Measurements from ENCODE around the gene CD2AP. TPM values are rescaled to one million over a fixed set of nuclear protein-coding genes. Genes with fewer than 3 reads are reported as not detected.
"Not testable (repeated sequence)": the region's sequence is repeated elsewhere in the genome, so short reads cannot be mapped to it uniquely, and the experiment has no call there.

Gene CD2AP
- total RNA-seq, 2 experiments from 2014 or later = 35.0 to 35.7 TPM

DNA sequence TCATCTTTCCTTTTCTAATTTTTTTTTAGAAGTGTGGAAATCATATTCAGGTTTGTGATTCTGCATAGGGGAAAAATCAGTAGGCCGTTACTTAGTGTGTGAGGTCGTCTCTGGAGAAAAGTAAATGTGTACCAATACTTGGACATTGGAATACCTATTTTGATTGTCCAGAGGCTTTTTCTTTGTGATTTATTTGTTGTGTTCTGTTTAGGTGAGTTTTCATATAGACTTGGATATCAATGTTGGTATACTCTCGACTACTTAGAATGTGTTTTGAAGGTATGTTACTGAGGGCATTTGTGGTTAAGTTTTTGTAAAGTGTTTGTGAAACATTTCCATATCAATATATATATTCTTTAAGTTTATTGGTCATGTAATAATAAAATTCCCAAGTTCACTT lies 2.3 kb downstream of the CD2AP start:
- H3K27me3 Mint-ChIP-seq = no peaks in the 10 kb centered on the region
- no peaks in the 10 kb centered on the region for H3K9me3 Mint-ChIP-seq
- peaks cover 51% of the 10 kb centered on the region for H3K4me1 Mint-ChIP-seq
- H3K27ac Mint-ChIP-seq = no peak overlapping the region
- no peak for DNase-seq
- H3K36me3 Mint-ChIP-seq = peaks cover 2% of the 10 kb centered on the region
- peak overlapping the region; percentile 99 for H3K4me3 Mint-ChIP-seq

DNA sequence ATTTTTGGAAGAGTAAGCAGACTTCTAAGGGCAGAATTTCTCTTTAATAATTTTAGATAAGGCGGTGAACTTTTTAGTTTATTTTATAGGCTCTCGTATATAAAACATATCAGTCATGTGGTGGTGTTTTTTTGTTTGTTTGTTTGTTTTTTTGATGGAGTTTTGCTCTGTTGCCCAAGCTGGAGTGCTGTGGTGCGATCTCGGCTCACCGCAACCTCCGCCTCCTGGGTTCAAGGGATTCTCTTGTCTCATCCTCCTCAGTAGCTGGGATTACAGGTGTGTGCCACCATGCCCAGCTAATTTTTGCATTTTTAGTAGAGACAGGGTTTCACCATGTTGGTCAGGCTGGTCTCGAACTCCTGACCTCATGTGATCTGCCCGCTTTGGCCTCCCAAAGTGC lies 3.6 kb downstream of the CD2AP start:
- not testable (repeated sequence) for DNase-seq, H3K27me3 Mint-ChIP-seq, H3K4me3 Mint-ChIP-seq, H3K27ac Mint-ChIP-seq, H3K36me3 Mint-ChIP-seq, H3K9me3 Mint-ChIP-seq
- peaks cover 53% of the 10 kb centered on the region for H3K4me1 Mint-ChIP-seq

GRCh38 chr6:47481806-47482205 lies 4.2 kb downstream of the CD2AP start:
- Mint-ChIP-seq H3K27me3 (no peaks in the 10 kb centered on the region), H3K27ac (no peak overlapping the region), H3K9me3 (no peaks in the 10 kb centered on the region), H3K4me1 (peaks cover 55% of the 10 kb centered on the region), H3K36me3 (peaks cover 4% of the 10 kb centered on the region), H3K4me3 (no peak overlapping the region)
- no peak for DNase-seq

DNA sequence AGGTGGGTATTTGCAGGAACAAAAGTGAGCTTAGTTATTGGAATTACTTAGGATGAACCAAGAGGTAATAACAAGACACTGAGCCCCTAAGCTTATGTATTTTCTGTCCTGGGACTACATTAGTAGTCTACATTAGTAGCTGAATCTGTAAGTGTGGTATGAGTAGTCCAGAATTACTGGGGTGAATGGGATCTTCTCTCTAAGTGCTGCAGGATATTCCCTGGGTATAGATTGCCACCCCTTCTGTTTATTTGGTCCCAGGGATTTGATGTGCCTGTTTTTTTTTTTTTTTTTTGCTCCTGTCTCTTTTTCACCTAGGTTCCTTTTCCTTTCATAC lies 5.9 kb downstream of the CD2AP start:
- no peaks in the 10 kb centered on the region for H3K27me3 Mint-ChIP-seq
- H3K4me1 Mint-ChIP-seq = peaks cover 53% of the 10 kb centered on the region
- no peak overlapping the region for H3K4me3 Mint-ChIP-seq
- peaks cover 5% of the 10 kb centered on the region for H3K36me3 Mint-ChIP-seq
- no peak for DNase-seq
- no peaks in the 10 kb centered on the region for H3K9me3 Mint-ChIP-seq
- no peak overlapping the region for H3K27ac Mint-ChIP-seq

- Mint-ChIP-seq H3K27ac (no peak overlapping the region), H3K4me1 (peaks cover 52% of the 10 kb centered on the region), H3K4me3 (no peak overlapping the region), H3K27me3 (no peaks in the 10 kb centered on the region), H3K9me3 (no peaks in the 10 kb centered on the region), H3K36me3 (peaks cover 5% of the 10 kb centered on the region)
- DNase-seq = no peak
These were observed 6.4 kb downstream of the CD2AP start for GRCh38 chr6:47483853-47484546.

- no peak for DNase-seq
- H3K9me3 Mint-ChIP-seq = no peaks in the 10 kb centered on the region
- no peak overlapping the region for H3K4me3 Mint-ChIP-seq
- no peaks in the 10 kb centered on the region for H3K27me3 Mint-ChIP-seq
- H3K27ac Mint-ChIP-seq = no peak overlapping the region
- peaks cover 5% of the 10 kb centered on the region for H3K36me3 Mint-ChIP-seq
- peaks cover 50% of the 10 kb centered on the region for H3K4me1 Mint-ChIP-seq
These were observed 7.0 kb downstream of the CD2AP start for GRCh38 chr6:47484616-47485015.

- Mint-ChIP-seq H3K9me3 (no peaks in the 10 kb centered on the region), H3K4me3 (no peak overlapping the region), H3K36me3 (peaks cover 5% of the 10 kb centered on the region), H3K4me1 (peaks cover 47% of the 10 kb centered on the region), H3K27me3 (no peaks in the 10 kb centered on the region), H3K27ac (no peak overlapping the region)
- no peak for DNase-seq
These were observed 7.5 kb downstream of the CD2AP start for GRCh38 chr6:47485083-47485482.

DNA sequence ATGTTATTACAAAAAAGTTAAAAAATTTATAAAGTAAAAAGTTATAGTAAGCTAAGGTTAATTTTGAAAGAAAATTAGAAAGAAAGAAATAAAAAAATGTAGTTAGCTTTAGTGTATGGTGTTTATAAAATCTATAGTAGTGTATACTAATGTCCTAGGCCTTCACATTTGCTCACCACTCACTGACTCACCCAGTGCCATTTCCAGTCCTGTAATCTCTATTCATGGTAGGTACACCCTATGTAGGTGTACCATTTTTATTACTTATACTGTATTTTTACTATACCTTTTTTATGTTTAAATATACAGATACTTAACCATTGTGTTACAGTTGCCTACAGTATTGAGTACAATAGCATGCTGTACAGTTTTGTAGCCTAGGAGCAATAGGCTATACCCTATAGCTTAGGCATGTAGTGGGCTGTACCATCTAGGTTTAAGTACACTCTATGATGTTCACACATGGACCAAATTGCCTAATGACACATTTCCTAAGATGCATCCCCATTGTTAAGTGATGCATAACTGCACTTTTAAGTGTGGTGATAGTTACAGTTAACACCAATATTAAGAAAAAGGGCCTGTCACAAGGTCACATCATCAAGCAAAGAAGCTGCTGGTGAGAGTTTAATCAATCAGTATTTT lies 8.0 kb downstream of the CD2AP start:
- no peak for DNase-seq
- Mint-ChIP-seq H3K27me3 (no peaks in the 10 kb centered on the region), H3K36me3 (peaks cover 5% of the 10 kb centered on the region), H3K4me3 (no peak overlapping the region), H3K9me3 (no peaks in the 10 kb centered on the region), H3K4me1 (peaks cover 46% of the 10 kb centered on the region), H3K27ac (no peak overlapping the region)

DNA sequence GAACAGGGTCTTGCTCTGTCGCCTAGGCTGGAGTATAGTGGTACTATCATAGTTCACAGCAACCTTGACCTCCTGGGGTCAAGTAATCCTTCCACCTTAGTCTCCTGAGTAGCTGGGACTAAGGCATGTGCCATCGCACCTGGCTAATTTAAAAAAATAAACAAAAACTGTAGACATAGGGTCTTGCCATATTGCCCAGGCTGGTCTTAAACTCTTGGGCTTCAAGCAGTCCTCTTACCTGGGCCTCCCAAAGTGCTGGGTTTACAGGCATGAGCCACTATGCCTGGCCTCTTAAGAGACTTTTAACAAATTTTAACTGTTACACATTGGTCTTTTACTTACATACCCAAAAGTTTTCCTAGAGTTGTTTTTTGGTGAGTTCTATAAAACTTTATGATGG lies 12.4 kb downstream of the CD2AP start:
- no peak overlapping the region for H3K4me3 Mint-ChIP-seq

GRCh38 chr6:47490676-47491075 lies 13.1 kb downstream of the CD2AP start:
- H3K4me3 Mint-ChIP-seq = no peak overlapping the region
- no peak for DNase-seq
- H3K4me1 Mint-ChIP-seq = peaks cover 47% of the 10 kb centered on the region
- H3K27me3 Mint-ChIP-seq = no peaks in the 10 kb centered on the region
- no peak overlapping the region for H3K27ac Mint-ChIP-seq
- H3K36me3 Mint-ChIP-seq = peaks cover 15% of the 10 kb centered on the region
- H3K9me3 Mint-ChIP-seq = peaks cover 2% of the 10 kb centered on the region

More for the DNA sequence above, 12.4 kb downstream of the CD2AP start:
- Mint-ChIP-seq H3K9me3 (peaks cover 2% of the 10 kb centered on the region), H3K27ac (no peak overlapping the region), H3K27me3 (no peaks in the 10 kb centered on the region), H3K36me3 (peaks cover 12% of the 10 kb centered on the region), H3K4me1 (peaks cover 42% of the 10 kb centered on the region)
- DNase-seq = no peak

DNA sequence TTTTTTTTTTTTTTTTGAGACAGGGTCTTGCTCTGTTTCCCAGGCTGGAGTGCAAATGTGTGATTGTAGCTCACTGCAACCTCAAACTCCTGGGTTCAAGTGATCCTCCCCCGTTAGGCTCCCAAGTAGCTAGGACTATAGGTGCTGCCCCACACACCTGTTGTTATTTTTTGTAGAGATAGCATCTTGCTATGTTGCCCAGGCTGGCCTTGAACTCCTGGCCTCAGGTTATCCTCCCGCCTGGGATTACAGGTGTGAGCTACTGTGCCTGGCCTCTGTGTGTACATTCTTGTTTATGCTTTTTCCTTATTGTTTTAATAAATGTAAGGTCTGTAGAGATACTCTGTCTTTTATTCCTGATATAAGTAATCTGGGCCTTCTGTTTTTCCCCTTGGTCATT lies 14.8 kb downstream of the CD2AP start:
- peaks cover 3% of the 10 kb centered on the region for H3K9me3 Mint-ChIP-seq
- peaks cover 17% of the 10 kb centered on the region for H3K36me3 Mint-ChIP-seq
- H3K4me3 Mint-ChIP-seq = no peak overlapping the region
- no peak overlapping the region for H3K27ac Mint-ChIP-seq
- DNase-seq = no peak
- no peaks in the 10 kb centered on the region for H3K27me3 Mint-ChIP-seq
- peaks cover 44% of the 10 kb centered on the region for H3K4me1 Mint-ChIP-seq

GRCh38 chr6:47495207-47495606 lies 17.6 kb downstream of the CD2AP start:
- H3K27ac Mint-ChIP-seq = no peak overlapping the region
- no peak overlapping the region for H3K4me3 Mint-ChIP-seq
- H3K27me3 Mint-ChIP-seq = no peaks in the 10 kb centered on the region
- H3K4me1 Mint-ChIP-seq = peaks cover 54% of the 10 kb centered on the region
- DNase-seq = no peak
- peaks cover 5% of the 10 kb centered on the region for H3K9me3 Mint-ChIP-seq
- peaks cover 22% of the 10 kb centered on the region for H3K36me3 Mint-ChIP-seq

DNA sequence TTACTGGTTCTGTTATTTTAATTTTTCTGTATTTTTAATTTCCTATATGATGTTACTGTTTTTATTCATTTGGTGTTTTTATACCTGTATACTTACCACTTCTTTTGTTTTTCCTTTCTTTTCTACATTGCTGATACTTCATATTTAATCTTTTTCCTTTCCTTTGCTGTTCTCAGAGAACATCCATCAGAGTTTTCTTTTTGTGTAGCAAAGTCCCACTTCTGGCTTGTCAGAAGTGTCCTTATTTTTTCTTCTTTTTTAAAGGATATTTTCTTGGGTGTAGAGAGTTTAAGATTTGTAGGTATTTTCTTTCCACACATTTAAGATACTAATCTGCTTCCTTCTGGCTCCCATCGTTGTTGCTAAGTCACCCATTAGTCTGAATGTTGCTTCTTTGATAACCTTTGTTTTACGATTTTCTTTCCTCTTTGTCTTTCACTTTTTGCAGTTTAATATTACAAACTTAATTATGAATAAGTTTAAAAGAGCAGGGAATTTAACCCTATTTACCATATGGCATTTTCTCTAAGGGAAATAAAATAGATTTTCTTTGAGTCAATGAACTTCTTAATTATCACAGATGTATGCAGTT lies 18.5 kb downstream of the CD2AP start:
- Mint-ChIP-seq H3K9me3 (peaks cover 5% of the 10 kb centered on the region), H3K36me3 (peaks cover 25% of the 10 kb centered on the region), H3K4me3 (no peak overlapping the region), H3K27me3 (no peaks in the 10 kb centered on the region), H3K4me1 (peaks cover 53% of the 10 kb centered on the region), H3K27ac (no peak overlapping the region)
- DNase-seq = no peak

DNA sequence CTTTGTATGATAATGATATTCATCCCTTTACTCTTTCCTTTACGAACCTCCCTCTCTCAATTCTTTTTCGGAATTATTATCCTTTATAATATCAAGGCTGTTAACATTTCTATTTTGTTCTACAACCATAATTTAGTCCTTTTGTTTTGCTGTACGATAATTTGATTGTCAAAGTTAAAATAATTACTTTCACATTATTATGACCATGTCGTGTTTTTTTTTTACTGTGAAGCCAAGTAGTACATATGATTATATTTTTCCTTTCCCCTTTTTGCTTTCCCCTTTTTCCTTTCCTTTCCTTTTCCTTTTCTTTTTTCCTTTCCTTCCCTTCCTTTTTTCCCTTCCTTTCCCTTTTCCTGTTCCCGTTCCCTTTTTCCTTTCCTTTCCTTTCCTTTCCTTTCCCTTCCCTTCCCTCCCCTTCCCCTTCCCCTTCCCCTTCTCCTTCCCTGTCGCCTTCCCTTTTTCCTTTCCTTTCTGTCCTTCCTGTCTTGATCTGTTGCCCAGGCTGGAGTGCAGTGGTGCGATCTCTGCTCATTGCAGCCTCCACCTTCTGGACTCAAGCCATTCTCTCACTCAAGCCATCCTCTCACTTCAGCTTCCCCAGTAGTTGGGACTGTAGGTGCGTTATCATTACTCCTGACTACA lies 19.5 kb downstream of the CD2AP start:
- H3K4me1 Mint-ChIP-seq = peaks cover 55% of the 10 kb centered on the region
- H3K9me3 Mint-ChIP-seq = peaks cover 5% of the 10 kb centered on the region
- no peak overlapping the region for H3K4me3 Mint-ChIP-seq
- peaks cover 25% of the 10 kb centered on the region for H3K36me3 Mint-ChIP-seq
- no peaks in the 10 kb centered on the region for H3K27me3 Mint-ChIP-seq
- DNase-seq = no peak
- no peak overlapping the region for H3K27ac Mint-ChIP-seq

DNA sequence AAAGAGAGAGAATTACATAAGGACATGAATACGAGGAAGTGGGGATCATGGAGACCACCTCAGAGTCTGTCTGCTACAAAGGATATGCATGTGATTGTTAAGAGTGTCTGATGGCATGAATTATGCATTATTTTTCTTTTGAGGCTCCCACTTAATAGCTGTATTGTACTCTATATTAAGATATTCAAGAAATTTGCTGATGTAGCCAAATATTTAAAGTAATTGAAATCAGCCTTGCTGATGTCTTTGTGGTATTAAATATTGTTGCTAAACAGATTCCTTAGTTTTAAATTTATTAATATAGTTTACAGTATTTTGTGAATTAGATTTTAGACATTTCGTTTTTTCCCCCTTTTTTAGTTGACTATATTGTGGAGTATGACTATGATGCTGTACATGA lies 25.3 kb downstream of the CD2AP start:
- Mint-ChIP-seq H3K27ac (no peak overlapping the region), H3K4me3 (no peak overlapping the region), H3K9me3 (peaks cover 4% of the 10 kb centered on the region), H3K4me1 (peaks cover 34% of the 10 kb centered on the region), H3K36me3 (peaks cover 28% of the 10 kb centered on the region), H3K27me3 (no peaks in the 10 kb centered on the region)
- no peak for DNase-seq

All from activated naive CD8-positive, alpha-beta T cell treated with anti-CD3 and anti-CD28 coated beads for 36 hours (primary cell).